Activated CD8-positive, alpha-beta memory T cell treated with anti-CD3 and anti-CD28 coated beads for 1 hour (primary cell): Measurements from ENCODE around the gene PDE4A.

Source experiments
- DNase-seq, 2 donors: peaks; one replicate each; pipeline ENCODE4 v3.0.0-alpha.2; 2020; ENCODE audit warnings: low read depth in 1 of 2; ENCODE audit errors: extremely low read depth in 1 of 2

The PDE4A gene

GRCh38 chr19:10505583-10506229 is 85.4 kb downstream of the PDE4A start:
- DNase-seq = peak; percentile 57 to 67

GRCh38 chr19:10508036-10508435 is 87.7 kb downstream of the PDE4A start:
- no peak for DNase-seq

GRCh38 chr19:10508707-10509106 is 88.4 kb downstream of the PDE4A start:
- no peak for DNase-seq

- no peak for DNase-seq
These were observed 90.0 kb downstream of the PDE4A start for GRCh38 chr19:10510301-10510802.

- DNase-seq = no peak
These were observed 92.9 kb downstream of the PDE4A start for GRCh38 chr19:10513223-10513622.

GRCh38 chr19:10514211-10515145 is 94.1 kb downstream of the PDE4A start:
- DNase-seq = no peak

- DNase-seq = no peak
These were observed 95.7 kb downstream of the PDE4A start for GRCh38 chr19:10516064-10516385.

- no peak for DNase-seq
These were observed 96.4 kb downstream of the PDE4A start for GRCh38 chr19:10516671-10517286.

- no peak for DNase-seq
These were observed 97.0 kb downstream of the PDE4A start, which contains the start of gene S1PR5 for GRCh38 chr19:10517361-10517759. TSS of gene S1PR5 (minus strand) at chr19:10517447. CDS start at chr19:10515011, 2,436 bp downstream.

GRCh38 chr19:10517760-10518443 is 97.6 kb downstream of the PDE4A start:
- no peak for DNase-seq

- DNase-seq = no peak
These were observed 98.4 kb downstream of the PDE4A start for GRCh38 chr19:10518444-10519361.
